HG03066 (cell line): ENCODE data around the gene SUPV3L1.

Experiments used
- ATAC-seq: cut with Tn5 transposase; IDR thresholded peaks from one replicate; pipeline ENCODE4 v1.9.1; 2021; ENCODE audit warnings: low read depth; ENCODE audit not compliant: unreplicated experiment

The SUPV3L1 gene

DNA sequence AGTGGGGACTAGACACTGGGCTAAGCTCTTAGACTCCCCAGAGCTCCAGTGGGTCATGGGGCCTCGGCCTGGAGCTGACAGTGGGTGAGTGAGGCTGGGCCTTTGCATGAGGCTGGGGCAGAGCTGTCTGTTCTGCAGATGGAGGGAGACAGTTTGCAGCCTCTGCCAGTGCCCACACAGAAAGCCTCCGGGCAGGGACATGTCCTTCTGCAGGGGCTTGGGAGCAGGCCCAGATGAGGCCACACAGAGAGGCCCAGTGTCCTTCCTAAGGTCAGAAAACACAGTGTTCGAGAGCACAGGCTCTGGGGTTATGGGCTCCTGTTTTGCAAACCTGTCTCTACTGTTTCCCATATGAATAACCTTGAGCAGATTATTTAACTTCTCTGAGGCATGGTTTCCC, 73.1 kb downstream of the SUPV3L1 start:
- ATAC-seq: no peak

DNA sequence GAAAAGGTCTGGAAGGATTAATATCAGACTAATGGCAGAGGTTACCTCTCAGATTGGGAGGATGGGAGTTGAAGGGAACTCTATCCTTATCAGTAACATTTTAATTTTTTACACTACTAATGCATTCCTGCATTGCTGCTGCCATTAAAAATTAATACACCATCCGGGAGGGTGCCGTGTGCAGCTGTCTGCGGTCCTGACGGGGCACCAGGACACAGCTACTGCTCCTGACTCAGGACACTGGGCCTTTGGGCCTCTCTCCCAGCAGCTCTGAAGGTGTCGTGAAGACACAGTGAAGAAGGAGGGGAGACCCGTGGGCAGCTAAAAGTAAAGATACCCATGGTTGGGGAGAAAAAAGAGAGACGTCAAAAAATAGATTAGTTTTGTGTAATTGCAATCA, 74.8 kb downstream of the SUPV3L1 start:
- no peak for ATAC-seq
